Skin of body (tissue), 2 donors: Measurements from ENCODE around the gene GPR35. TPM values are rescaled to one million over a fixed set of nuclear protein-coding genes. Genes with fewer than 3 reads are reported as not detected.

Source experiments
- DNase-seq: peaks from one replicate; lab custom pipeline; 2025; lab: John Stamatoyannopoulos, UW
- total RNA-seq: library from RNA; depleted of rRNA; stranded (reverse); fragments of >200 nt; gene quantifications from one replicate; pipeline ENCODE4 v1.2.3, GENCODE V29; 2014

GPR35 gene
- total RNA-seq, 1 donor from 2014 or later, result 0.99 TPM

- no peak for DNase-seq
These were observed 12.0 kb downstream of the GPR35 start for GRCh38 chr2:240637116-240637900.

- DNase-seq, result no peak
These were observed 12.6 kb downstream of the GPR35 start for GRCh38 chr2:240637901-240638345.

- DNase-seq, result no peak
These were observed 13.4 kb downstream of the GPR35 start for GRCh38 chr2:240638512-240639160.

GRCh38 chr2:240639566-240639965 is 14.3 kb downstream of the GPR35 start:
- no peak for DNase-seq

- no peak for DNase-seq
These were observed 15.7 kb downstream of the GPR35 start for GRCh38 chr2:240640939-240641338.

- DNase-seq, result no peak
These were observed 17.0 kb downstream of the GPR35 start for GRCh38 chr2:240642061-240642805.

GRCh38 chr2:240642806-240643092 is 17.5 kb downstream of the GPR35 start:
- no peak for DNase-seq

GRCh38 chr2:240643093-240643810 is 18.0 kb downstream of the GPR35 start:
- no peak for DNase-seq

GRCh38 chr2:240643811-240644150 is 18.5 kb downstream of the GPR35 start:
- no peak for DNase-seq

- no peak for DNase-seq
These were observed 18.9 kb downstream of the GPR35 start for GRCh38 chr2:240644171-240644651.

- no peak for DNase-seq
These were observed 19.6 kb downstream of the GPR35 start for GRCh38 chr2:240644859-240645301.

GRCh38 chr2:240645346-240645745 is 20.1 kb downstream of the GPR35 start:
- DNase-seq, result no peak

GRCh38 chr2:240645801-240646175 is 20.5 kb downstream of the GPR35 start:
- DNase-seq, result no peak

- no peak for DNase-seq
These were observed 21.1 kb downstream of the GPR35 start for GRCh38 chr2:240646176-240646899.

- DNase-seq, result no peak
These were observed 21.7 kb downstream of the GPR35 start for GRCh38 chr2:240646900-240647502.

GRCh38 chr2:240647503-240648154 is 22.3 kb downstream of the GPR35 start:
- no peak for DNase-seq

GRCh38 chr2:240648155-240648649 is 22.9 kb downstream of the GPR35 start:
- no peak for DNase-seq

- no peak for DNase-seq
These were observed 23.5 kb downstream of the GPR35 start for GRCh38 chr2:240648650-240649275.

- DNase-seq, result no peak
These were observed 24.1 kb downstream of the GPR35 start for GRCh38 chr2:240649331-240649730.
